ENCODE data around the gene PLD6.

Gene PLD6

DNA sequence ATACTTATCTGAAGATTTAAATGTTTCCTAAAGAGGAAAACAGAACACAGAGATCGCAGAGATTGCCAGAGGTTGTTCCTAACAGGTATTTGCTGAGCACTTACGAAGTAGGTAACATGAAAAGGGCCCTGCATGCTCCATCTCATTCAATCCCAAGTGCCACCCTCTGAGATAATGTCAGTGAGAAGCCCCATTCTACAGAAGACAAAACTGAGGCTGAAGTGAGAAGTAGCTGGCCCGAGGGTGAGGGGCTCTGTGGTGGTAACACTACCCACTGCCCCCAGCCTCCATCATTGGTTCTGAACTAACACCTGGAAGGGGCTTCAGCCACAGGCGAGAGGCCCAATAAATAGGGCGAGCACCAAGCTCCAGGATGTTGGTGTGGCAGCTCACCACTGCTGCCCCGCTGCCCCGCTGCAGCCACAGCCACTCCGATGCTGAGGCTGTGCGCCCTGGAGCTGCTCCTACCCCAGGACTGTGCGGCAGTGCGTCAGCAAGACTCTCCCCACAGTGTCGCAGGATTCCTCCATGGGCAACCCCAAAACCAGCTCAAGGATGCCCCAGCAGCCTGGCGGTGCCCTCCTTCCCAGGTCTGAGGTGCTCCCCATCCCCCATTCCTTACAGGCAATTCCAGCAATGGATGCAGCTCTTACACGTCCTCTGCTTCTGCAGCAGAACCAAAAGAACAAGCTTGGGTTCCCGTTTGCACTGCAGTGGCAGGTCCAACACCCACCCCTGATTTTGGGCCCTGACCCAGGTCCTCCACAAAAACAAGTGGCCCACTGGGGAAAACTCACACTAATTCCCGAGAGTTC lies 20.5 kb upstream of the PLD6 start:
- FAIRE-seq = no peak

DNA sequence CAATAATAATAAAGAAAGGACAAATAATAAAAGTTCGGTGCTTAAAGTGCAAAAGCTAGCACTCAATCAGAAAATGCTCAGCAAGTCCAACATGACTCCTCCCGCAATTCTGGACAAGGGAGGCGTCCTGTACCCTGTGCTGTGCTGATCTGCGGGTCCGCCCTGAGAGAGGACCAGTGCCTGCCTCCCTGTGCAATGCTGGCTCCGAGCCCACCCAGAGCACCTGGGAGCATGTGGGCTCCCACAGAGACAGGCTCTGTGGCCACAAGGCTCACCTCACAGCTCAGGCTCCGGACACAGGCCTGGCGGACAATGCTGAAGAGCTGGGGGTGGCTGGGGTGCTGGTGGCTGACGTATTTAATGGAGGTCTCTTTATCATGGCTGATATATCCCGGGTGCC lies 19.8 kb upstream of the PLD6 start:
- FAIRE-seq = no peak

DNA sequence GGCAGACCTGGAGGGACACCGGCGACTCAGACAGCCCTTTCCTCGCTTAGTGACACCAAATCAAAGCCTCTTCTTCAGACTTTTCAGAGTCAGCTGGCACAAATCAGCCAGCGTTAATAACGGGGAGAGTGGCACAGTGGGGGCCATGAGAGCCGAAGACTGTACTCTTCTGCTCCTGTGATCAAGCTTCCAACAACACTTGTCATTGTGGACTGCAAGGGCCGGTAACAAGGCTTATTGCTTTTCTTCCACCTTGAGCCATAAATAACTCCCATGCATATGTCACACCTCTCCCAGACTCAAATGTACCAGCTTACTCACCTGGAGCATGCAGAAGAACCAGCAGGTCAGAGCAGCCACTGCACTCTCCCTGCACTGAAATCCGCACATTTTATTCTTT lies 18.0 kb upstream of the PLD6 start:
- no peak for FAIRE-seq

DNA sequence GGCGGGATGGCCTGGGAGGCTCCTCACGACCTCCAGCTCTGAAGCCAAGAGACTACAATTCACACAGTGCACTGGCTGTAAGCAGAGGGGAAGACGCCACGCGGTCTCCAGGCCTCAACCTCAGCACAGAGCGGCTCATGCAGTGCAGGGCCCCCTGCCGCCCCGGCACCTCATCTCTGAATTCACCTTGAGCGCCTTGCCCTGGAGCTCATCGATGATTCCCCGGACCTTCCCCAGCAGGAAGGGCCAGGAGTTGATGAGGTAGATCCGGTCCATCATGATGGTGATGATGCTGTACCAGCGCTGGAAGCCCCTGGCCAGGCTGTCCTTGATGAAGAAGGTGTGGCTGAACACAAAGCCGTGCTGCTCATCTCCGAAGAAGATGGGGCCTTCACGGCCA lies 17.6 kb upstream of the PLD6 start:
- no peak for FAIRE-seq

DNA sequence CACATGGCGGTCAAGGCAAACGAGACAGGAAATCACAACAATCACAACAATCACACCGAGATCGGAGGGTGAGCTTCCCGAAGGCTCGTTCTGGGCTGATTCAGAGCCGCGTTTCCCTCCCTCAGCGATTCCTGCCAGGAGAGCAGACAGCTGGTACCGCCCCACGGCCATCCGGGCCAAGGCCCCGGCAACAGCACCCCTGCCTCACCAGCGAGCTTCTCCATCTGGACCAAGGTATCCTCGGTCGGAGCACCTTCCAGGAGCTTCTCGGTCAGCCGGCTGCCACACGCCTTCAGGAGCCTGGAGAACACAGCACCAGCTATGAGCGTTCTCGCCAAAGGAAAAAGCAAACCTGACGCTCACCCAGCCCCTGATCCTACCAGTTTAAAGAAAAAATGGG lies 15.2 kb upstream of the PLD6 start:
- no peak for FAIRE-seq

DNA sequence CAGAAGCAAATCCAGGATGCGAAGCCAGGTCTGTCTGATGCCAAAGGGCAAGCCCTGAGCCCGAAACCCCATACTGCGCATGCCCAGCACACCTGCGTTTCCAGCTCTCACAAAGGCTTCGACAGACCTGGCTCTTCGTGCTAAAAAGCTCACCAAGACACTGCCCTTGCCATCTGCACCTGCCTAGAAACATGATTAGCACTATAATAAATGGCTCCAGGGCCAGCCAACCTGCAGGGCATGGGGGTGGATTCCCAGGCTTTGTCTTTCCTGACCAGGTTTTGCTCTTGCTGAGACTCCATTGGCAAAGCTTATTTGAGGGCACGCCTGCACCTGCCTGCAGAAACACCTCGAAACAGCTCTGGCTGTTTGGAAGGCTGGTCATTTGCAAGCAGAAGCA lies 14.4 kb upstream of the PLD6 start:
- FAIRE-seq = no peak

DNA sequence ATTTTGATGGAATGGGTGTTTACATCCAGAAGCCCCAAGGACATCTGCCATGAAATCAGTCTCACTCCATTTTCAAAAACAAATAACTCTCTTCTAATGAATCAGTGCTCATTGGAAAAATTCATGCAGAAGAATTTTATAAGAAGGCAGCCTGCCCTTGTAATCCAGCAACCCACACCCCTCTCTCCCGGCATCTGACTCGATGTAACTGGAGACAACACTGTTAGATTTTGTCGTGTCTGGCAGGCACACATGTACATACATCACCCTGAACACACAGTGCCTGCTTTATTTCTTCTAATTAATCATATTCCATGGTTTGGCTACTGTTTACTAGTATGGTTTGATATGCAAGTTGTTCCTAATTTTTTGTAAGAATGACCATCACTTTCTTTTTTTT lies 11.9 kb upstream of the PLD6 start:
- FAIRE-seq = no peak

DNA sequence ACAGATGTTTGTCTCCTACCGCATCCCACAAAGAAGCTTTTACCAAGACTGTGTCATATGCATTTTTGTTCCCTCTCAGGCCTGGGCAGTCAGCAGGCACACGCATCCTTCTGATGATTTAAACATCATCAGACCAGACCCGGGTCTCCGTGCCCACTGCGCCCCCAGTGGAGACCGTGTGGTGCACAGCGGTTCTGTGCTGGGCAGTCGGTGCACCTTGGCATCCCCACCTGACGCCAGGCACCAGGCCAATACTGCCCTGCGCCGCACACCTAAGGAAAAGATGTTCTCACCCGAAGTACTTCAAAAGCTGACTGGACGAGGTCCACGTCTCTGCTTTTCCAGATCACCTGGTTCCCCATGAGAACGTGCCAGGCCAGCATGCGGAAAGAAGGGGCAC lies 10.6 kb upstream of the PLD6 start:
- FAIRE-seq = no peak

DNA sequence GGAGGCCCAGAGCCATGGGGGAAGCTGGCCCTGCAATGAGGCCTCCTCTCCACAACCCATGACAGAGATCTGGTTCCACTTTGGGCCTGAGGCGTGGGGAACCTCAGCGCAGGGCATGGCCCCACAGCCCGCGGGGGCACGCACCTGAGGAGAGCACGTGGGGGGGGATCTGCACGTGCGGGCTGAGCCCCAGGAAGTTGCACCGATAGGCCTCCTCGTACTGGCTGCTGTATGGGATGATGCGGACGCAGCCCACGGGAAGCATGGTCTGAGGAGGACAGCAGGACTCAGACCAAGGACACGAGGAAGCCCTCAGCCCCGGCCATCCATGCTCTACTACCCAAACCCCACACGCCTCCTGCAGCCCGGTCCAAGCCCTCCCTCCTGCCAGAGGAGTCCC lies 10.1 kb upstream of the PLD6 start:
- no peak for FAIRE-seq

DNA sequence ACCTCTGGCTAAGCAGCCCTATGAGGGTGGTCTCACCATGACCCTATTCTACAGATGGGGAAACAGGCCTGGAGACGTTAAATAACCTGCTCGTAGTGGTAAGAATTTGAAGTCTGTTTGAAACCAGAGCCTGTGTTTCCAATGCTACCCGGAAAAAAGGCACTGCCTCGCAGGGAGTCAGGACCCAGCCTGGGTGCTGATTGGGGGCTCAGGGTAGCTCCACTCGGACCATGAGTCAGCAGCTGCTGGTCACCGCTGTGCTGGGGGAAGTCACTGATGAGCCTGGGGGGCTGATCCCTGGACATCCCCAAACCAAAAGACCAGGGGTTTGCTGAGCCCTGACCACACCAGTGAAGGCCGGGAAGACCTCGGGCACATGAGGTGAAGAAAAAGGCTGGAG lies 9.4 kb upstream of the PLD6 start:
- FAIRE-seq = no peak

DNA sequence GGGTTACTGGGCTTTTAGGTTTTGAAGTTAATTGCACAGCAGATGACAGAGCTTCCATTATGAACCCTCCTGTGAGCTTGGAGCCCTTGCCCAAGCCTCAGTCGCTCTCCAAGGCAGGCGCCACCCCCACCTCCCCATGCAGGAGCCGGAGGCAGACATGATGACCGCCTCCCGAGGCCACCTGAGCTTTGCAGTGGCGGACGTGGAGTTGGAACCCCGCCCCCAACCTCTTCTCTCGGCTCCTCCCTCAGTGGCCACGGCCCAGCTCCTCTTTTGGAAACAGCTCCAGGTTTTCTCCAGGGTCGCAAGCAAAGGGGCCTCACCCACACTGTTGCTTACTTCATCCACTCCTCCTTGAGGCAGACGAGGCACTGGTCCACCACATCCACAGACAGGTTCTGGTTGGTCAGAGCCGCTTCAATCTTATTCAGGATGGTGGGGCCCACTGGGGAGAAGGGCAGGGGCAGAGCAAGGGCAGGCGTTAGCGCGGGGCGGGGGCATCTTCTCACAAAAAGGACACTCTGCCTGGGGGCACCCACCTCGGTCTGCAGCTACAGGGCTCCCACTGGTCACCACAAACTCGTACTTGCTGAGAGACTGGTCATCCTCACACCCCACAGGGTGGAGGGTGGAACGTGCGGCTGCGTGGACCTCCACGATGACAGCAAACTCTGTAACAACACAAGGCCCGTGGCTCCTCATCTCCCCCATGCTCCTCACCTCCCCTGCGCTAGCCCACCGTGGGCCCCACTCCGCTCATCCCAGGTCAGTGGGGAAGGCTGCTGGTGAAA lies 8.7 kb upstream of the PLD6 start:
- no peak for FAIRE-seq

DNA sequence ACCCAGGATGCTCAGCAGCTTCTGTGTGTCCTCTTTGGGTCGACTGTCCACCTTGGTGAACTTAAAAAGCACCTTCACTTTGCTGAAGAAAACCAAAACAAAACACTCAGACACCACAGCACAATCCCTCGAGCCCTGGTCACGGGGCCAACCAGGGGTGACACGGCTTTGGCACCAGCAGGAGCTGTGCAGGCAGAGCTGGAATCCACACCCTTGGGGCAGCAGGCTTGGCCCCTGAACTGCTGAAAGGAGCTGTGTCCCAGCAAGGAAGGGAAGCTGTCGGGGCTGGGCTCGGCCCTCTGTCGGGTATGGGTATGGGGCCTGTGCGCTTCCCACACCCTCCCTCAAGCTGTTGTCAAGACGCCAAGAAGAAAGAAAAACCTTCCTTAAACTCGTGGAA lies 7.6 kb upstream of the PLD6 start:
- FAIRE-seq = no peak

DNA sequence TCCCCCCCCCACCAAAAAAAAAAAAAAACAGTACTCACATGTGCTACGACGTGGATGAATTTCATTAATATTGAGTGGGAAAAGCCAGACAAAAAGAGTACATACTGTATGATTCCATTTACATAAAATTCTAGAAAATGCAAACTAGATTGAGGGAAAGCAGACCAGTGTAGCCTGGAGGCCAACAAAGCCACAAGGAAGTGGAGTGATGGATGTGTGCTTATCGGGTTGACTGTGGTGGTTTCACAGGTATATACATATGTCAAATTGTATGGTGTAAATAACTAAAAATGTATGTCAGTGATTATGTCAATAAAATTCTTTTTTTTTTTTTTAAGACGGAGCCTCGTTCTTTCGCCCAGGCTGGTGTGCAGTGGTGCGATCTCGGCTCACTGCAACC lies 1.9 kb upstream of the PLD6 start:
- FAIRE-seq = no peak

DNA sequence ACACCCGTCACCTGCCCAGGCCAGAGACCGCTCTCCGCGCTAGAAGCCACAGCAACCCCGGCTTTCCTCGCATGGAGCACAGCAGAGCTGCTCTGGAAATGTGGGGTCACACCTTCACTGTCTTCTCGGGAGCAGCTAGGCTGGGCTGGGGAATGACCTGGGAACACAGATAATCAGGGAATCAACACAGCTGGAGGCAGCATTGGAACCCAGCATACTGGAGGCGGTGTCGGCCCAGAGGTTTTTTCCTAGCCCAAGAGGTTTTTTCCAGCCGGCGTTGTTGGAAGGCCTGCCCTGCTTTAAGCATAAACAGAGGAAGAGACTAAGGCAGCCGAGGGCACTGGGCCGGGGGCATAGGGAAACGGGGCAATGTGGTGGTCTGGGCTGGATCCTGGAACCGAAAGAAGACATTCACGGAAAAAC lies 791 bp upstream of the PLD6 start:
- no peak for FAIRE-seq

DNA sequence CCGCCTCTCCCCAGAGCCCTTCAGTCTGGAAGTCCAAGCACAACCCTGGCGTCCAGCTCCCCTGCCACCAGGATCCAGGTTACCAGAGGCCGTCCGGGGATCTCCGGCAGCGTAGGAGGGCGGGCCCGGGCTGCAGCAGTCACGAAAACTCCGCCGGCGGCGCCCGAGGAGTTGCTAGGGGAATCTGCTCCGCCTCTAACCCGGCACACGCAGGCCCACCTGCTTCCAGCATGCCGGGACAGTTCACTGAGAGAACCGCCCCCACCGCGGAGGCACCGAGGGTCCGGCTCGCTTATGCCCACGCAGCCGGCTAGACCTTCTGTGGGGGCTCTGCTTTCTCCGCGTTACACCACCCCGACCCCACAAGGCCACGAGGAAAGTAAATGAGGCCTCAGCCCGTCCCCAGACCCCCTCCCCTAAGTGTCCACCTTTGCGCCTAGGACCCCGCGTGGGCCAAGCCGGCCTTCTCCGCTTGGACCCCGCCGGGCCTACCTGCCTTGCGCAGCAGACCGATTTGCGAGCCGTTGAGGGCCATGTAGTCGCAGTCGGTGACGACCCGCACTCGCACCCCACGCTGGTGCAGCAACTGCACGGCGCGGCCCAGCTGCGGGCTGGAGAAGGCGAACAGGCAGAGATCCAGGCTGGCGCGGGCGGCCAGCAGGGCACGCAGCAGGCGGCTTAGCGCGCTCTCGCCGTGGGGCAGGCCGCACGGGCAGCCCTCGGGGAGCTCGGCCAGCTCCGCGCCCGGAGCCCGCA lies 587 bp downstream of the PLD6 start:
- no peak for FAIRE-seq

DNA sequence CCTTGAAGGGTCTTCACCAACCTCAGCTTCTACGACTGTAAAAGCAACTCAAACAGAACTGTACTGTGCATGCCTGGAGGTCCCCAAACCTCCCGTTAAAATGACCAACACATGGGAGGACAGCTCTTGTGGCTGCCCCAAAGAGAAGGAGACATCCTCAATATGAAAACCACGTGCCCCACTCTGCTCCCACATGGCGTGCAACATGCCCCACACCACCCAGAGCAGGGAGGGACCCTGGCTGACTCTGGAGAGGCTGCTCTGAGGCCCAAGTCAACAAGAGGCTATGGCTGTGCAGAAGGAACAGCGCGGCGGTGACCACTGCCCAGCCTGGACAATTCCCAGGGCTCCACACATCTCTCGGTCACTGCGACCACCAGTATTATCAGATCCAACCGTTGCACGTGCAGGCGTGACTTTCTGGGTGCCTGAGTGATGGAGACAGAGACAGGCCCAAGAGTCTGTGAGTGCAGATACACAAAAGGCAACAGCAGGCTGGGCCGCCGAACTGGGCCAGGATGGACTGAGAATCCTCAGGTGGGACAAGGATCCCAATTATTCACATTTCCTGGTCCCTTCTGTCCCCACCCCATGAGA lies 1.4 kb downstream of the PLD6 start:
- no peak for FAIRE-seq

DNA sequence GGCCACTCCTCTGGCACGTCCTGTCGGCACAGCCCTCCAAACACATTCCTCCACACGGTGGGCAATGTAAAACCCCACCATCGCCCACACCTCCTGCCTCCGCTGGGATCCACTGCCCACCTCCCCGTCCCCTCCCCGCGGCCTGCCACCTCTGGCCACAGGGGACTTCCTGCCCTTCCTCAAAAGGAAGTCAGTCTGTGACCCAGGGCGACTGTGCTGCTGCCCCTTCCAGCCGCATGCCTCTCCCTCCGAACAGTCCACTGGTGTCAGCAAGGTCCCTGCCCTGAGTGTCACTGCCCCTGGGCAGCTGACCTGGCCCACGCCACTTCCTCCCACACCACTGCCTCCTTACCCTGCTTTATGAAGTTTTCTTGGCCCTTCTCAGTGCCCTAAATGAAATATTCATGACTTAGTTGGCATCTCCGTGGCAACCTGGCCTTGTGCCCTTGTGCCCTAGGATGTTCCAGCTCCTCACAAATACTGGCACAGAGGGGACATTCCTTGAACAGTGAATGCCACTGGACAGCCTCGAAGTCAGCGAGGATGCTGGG lies 2.0 kb downstream of the PLD6 start:
- FAIRE-seq = no peak

DNA sequence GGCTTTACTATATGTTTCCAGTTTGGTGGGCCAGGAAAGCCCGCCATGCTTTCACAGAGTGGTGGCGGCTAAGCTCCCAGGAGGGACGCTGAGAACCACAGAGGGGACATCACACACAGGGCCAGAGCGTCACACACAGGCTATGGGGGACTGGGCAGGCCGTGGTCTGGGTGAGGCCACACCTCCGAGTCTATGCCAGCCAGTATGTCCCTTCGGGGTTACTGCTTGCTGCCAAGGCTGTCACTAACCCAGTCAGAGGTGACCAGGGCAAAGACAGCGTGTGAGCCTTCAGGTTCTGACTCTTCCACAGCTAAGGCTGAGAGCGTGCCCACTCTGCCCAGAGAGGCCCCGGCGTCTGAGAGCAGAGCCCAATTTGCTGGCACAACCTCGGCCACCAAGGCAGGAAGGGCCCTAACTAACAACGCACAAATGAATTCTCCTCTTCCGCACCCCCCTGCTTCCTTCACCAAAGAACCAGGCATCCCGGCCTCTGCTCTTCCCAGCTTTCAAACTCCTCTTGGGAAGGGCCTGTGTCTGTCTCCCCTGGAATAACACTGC lies 2.9 kb downstream of the PLD6 start:
- no peak for FAIRE-seq

DNA sequence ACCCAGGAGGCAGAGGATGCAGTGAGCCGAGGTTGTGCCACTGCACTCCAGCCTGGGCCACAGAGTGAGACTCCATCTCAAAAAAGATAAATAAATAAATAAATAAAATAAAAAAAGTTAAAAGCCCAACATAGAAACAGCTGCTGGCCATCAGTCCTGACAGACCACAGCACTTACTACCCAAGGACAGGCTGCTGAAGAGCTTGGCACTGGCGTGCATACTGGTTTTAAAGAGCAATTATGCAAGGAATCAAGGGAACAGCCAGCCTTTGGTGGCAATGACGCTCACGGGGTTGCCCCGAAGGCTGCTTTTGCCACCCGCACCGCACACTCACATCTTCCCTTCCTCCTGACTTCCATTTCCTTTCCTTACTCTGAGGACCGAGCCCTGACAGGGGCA lies 4.2 kb downstream of the PLD6 start:
- FAIRE-seq = no peak

DNA sequence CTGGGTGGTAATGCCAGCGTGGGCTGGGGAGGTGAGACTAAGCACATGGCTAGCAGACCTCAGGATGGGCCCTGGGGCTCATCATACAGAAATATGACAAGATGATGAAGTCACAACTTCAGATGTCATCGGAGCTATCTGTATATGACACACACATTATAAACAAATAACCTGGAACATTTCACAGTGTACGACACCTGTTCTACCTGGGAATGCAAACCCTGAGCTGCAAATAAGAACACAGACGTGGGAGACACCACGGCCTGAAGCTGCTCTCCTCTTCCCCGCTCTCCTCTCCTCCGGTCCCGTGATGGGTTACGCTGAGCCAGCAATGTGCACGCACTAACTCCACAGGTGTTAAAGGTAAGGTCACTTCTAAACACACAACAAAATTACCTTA lies 4.9 kb downstream of the PLD6 start:
- no peak for FAIRE-seq

DNA sequence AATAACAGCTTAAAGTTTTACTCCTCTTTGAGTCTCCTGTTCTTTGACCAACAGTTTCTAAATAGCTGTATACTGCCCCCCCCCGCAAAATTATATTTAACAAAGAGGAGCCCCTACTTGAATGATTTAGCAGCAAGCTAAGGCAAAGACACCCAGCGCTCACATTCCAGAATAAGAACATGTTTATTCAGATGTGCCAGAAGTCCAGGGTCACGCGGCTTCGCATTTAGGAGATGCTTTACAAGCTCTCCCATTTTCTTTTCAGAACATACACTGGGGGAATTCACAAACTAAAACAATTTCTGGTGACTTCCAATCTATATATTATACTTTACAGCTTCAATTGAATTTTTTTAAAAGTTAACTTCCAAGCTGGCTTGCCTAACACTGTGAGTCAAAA lies 5.3 kb downstream of the PLD6 start:
- no peak for FAIRE-seq

DNA sequence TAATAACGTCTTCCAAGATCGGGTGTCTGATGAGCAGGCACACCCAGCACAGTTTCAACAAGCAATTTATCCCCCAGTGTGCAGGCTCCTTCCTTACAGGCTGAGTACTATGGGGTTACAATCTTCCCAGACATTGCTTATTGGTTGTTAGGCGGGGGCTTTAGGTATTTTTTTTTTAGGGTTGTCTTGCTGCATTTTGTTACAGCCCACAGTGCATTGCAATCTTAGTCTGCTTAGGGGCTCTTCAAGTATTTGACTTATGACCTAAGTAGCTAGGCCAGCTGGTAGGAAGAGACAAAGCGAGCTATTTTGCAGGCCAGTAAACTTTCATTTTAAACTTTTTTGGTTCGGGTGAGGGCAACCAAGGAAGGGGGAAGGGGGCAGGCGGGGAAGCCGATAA lies 5.8 kb downstream of the PLD6 start:
- FAIRE-seq = no peak

DNA sequence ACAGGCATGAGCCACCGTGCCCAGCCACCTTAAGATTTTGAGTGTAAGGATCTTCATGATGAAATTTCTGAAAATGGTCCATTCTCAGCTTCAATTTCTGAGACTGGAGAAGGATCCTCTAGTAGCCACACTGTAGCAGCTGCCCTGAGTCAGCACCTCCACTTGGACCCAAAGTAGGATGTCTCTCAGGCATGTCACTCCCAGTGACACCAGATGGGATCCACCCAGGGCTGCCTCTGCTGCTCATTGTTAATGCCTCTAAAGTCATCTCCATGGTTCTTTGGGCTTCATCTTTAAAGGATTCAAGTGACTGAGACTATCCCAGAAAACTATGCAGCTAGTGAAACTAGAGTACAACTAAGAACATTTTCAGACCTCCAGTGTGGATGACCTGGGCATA lies 7.9 kb downstream of the PLD6 start:
- FAIRE-seq = no peak
